Putamen (tissue), 1 donor: ENCODE measurements around the gene RALGPS1.
A peak's percentile ranks its signal among the peaks of the same experiment; 100 is the strongest.

Experiments used
- DNase-seq: peaks from one replicate; pipeline ENCODE4 v3.0.0-alpha.2; 2016; ENCODE audit warnings: low spot score

Gene RALGPS1

GRCh38 chr9:127053960-127054359 is 139.4 kb downstream of the RALGPS1 start:
- no peak for DNase-seq

- DNase-seq: no peak
Measured at GRCh38 chr9:127055745-127056402, 141.3 kb downstream of the RALGPS1 start.

DNA sequence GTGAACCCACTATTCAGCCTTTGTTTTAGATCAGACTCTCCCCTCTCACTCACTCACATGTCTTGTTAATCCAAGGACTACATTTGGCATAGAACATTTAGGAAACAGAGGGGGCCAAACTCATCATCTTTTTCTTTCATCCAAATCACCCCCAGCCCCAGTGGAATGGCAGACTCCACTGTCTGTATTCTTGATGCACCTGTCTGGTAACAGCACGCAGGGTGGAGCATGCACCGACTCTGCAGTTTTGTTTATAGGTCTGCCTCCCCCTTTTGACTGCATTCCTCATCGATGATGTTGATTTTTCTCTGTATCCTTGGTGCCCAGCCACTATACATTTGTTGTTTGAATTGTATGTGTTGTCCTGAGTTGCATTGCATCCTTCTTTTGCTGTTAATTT is 141.9 kb downstream of the RALGPS1 start:
- DNase-seq: no peak

DNA sequence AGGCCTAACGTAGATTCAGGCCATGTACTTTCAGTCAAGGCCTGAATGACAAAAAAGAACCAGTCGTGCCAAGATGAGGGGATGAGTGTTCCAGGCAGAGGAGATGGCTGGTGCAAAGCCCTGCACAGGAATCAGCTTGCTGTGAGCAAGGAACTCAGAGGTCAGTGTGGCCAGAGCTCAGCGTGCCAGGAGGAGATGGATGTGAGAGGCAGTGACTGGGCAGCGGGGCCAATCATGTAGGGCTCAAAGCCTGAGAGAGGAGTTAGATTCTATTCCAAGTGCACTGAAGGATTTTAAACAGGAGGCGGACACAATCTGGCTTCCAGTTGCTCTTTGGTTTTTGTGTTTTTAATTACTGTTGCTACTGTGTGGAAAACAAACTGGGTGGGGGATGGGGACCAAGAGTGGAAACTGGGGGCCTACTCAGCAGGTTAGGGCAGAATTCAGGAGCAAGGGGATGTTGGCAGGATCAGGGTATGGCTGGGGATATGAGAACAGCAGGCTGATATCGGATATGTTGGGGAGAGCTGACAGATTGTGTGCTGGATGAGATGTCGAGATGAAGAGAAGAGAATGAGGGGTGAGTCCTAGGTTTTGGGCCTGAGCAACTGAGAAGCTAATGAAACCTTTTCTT is 143.5 kb downstream of the RALGPS1 start:
- peak; percentile 59 for DNase-seq

GRCh38 chr9:127058645-127059021 is 144.1 kb downstream of the RALGPS1 start:
- DNase-seq: no peak

GRCh38 chr9:127059030-127059429 is 144.4 kb downstream of the RALGPS1 start:
- DNase-seq: no peak

GRCh38 chr9:127059765-127060361 is 145.3 kb downstream of the RALGPS1 start:
- no peak for DNase-seq

DNA sequence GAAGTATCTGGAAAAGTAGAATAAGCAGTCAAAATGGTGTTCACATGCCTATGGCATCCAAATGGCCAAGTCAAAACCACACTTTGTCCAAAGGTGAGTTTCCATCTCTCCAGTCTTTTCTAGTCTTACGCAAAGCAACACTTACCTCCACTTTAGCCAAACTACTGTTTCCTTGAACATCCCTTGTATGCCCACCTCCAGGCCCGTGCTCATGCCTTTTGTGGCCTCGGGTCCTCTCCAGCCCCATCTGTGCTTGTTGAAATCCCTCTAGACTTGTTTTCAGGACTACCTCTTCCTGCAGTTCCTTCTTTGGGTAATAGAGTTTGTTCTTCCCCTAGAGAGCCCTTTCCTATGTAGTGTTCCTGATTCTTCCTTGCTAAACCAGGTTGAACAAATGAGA is 146.8 kb downstream of the RALGPS1 start:
- DNase-seq: no peak

DNA sequence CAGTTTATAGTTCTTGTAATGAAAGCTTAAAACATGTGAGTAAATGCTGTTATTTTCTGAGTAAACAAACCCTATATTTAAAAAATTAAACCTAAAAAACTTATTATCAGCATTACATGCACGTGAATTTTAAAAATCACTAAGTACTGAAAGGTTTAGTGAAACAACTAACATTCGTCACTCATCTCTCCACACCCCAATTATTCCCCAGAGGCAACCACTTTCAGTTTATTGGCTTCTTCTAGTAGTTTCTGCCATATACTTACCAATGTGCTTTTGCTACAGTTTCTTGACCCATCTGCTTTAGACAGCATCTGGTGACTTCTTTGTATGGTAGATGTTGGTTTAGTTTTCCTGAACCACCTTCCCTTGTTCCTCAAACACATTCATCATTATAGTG is 149.8 kb downstream of the RALGPS1 start:
- DNase-seq: no peak

DNA sequence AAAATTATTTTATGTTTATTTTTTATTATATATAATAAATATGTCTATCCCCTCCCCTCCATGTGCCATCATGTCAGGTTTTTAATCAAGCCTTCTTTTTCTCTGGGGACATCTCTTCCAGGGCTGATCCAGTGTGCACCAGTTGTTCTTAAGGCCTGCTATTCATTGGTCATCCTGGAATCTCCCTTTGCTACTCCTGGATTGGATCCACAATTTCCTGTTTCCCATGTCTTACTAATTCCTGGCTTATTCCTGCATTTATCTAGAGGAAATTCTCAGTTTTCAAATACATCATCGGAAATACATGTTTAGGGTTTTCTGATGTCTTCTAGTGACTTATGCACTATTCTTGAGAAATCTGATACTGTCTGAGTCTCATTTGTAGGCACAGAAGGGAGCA is 151.0 kb downstream of the RALGPS1 start:
- no peak for DNase-seq

- no peak for DNase-seq
Measured at GRCh38 chr9:127066060-127066850, 151.7 kb downstream of the RALGPS1 start.

DNA sequence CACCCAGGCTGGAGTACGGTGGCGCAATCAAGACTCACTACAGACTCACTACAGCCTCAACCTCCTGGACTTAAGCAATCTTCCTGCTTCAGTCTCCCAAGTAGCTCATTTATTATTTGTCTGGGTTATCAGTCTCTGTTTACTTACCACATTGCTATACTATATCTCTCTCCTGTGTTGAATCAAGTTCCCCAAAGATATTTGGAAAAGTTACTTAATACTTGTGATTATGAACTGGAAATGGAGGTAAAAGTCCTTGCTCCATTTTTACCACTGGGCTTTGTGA is 152.2 kb downstream of the RALGPS1 start:
- no peak for DNase-seq

GRCh38 chr9:127067603-127068220 is 153.1 kb downstream of the RALGPS1 start:
- no peak for DNase-seq

- peak; percentile 89 for DNase-seq
Measured at GRCh38 chr9:127074561-127075548, 160.3 kb downstream of the RALGPS1 start.

DNA sequence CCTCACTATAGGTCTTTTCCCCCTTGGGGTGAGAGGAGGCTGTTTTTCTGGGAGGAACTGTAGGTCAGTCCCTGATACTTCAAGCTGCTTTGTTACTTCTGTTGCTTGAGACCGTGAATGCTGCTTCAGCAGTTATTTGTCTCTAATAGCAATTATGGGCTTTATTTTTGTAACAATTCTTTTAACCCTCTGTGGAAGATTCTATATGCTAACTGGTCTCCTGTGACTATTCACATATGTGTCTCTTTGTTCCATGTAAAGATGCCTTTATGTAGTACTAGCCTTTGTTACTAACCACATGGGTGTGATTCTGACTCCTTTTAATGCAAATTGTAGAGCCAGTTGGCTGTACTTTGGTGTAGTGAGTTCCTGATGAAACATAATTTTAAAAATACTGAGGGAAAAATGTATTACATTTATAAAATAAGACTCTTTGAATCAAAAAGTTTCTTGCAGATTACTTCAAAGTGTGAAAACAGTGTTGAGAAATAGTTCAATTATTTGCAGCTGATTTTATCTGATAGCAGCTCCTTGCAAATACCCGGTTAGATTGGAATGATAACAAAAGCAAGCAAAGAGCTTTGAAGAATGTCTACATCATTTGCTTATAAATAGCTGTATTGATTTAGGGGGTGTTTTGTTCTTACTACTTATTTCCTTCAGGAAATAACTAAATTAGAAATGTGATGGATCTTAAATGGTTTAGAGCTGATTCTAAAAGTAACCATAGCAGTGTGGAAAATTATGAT is 161.2 kb downstream of the RALGPS1 start:
- DNase-seq: no peak

GRCh38 chr9:127076860-127077643 is 162.5 kb downstream of the RALGPS1 start:
- no peak for DNase-seq

- no peak for DNase-seq
Measured at GRCh38 chr9:127077644-127077946, 163.0 kb downstream of the RALGPS1 start.

GRCh38 chr9:127078336-127078735 is 163.8 kb downstream of the RALGPS1 start:
- DNase-seq: no peak

DNA sequence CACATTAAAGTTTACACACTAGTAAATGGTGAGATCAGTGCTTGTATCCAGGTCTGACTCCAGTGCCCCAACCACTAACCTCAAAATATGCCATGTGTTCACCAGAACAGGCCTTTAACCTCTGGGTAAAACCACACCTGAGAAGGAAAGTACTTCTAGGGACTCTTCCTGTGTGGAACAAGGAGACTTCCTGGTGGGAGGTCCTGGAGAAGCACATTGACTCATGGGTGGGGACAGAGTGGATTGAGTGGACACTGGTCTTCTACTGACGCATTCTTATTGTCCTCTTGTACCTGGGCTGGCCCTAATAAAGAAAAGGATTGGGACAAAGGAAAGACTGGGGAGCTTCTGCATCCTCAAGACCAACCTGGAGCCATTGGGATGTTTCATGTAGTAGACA is 164.4 kb downstream of the RALGPS1 start:
- DNase-seq: no peak
